H9 (cell line): ENCODE data around the gene PTRH1. TPM values are rescaled to one million over a fixed set of nuclear protein-coding genes. Genes with fewer than 3 reads are reported as not detected.
A peak's percentile ranks its signal among the peaks of the same experiment; 100 is the strongest.

Source experiments
- DNase-seq: peaks from one replicate; pipeline ENCODE4 v3.0.0-alpha.2; 2017
- H2AFZ ChIP-seq: one replicate; pipeline ENCODE4 v1.6.1; 2013; ENCODE audit warnings: mild to moderate bottlenecking, low read length, control low read depth, moderate library complexity
- H2AK5ac ChIP-seq: 2 replicates; pipeline ENCODE4 v1.6.1; 2013; ENCODE audit warnings: low read length, control low read depth, mixed read lengths; ENCODE audit not compliant: insufficient read length
- H2BK120ac ChIP-seq: one replicate; pipeline ENCODE4 v1.6.1; 2013; ENCODE audit warnings: low read depth, mild to moderate bottlenecking, low read length, control low read depth, inconsistent platforms; ENCODE audit not compliant: poor library complexity, severe bottlenecking
- H2BK12ac ChIP-seq: 2 replicates; pipeline ENCODE4 v1.6.1; 2013; ENCODE audit warnings: low read length, control low read depth, mixed read lengths, low read depth; ENCODE audit not compliant: insufficient read length
- H2BK15ac ChIP-seq: 2 replicates; pipeline ENCODE4 v1.6.1; 2013; ENCODE audit warnings: low read depth, low read length, control low read depth
- H2BK20ac ChIP-seq: one replicate; pipeline ENCODE4 v1.6.1; 2013; ENCODE audit warnings: low read depth, mild to moderate bottlenecking, low read length, control low read depth, inconsistent platforms; ENCODE audit not compliant: poor library complexity, severe bottlenecking
- H2BK5ac ChIP-seq: 2 replicates; pipeline ENCODE4 v1.6.1; 2013; ENCODE audit warnings: low read length, control low read depth, mixed read lengths; ENCODE audit not compliant: insufficient read length
- H3K14ac ChIP-seq: 2 replicates; pipeline ENCODE4 v1.6.1; 2013; ENCODE audit warnings: low read length, control low read depth; ENCODE audit not compliant: insufficient read depth
- H3K18ac ChIP-seq: 2 replicates; pipeline ENCODE4 v1.6.1; 2013; ENCODE audit warnings: low read depth, mild to moderate bottlenecking, mixed read lengths, low read length, control low read depth; ENCODE audit not compliant: insufficient read length
- H3K23ac ChIP-seq: 2 replicates; pipeline ENCODE4 v1.6.1; 2013; ENCODE audit warnings: low read length, control low read depth, mixed read lengths, low read depth; ENCODE audit not compliant: insufficient read length
- H3K23me2 ChIP-seq: 2 replicates; pipeline ENCODE4 v1.6.1; 2013; ENCODE audit warnings: low read depth, mild to moderate bottlenecking, mixed read lengths, low read length, control low read depth; ENCODE audit not compliant: insufficient read length, poor library complexity, severe bottlenecking
- H3K27ac ChIP-seq: 2 replicates; pipeline ENCODE4 v1.5.1; 2013; ENCODE audit warnings: low read length, control low read depth, mixed read lengths, low read depth; ENCODE audit not compliant: insufficient read length
- H3K27me3 ChIP-seq: 2 replicates; pipeline ENCODE4 v1.6.1; 2013; ENCODE audit warnings: low read length, control low read depth, inconsistent platforms; ENCODE audit not compliant: insufficient read depth
- H3K4ac ChIP-seq: 2 replicates; pipeline ENCODE4 v1.6.1; 2013; ENCODE audit warnings: low read depth, mild to moderate bottlenecking, control low read depth, inconsistent platforms, low read length, moderate library complexity
- H3K4me1 ChIP-seq: 2 replicates; pipeline ENCODE4 v1.6.1; 2013; ENCODE audit warnings: low read length, control low read depth, inconsistent platforms; ENCODE audit not compliant: insufficient read depth
- H3K4me2 ChIP-seq: 2 replicates; pipeline ENCODE4 v1.6.1; 2013; ENCODE audit warnings: low read length, control low read depth, mixed read lengths; ENCODE audit not compliant: insufficient read length, insufficient read depth
- H3K56ac ChIP-seq: 2 replicates; pipeline ENCODE4 v1.6.1; 2013; ENCODE audit warnings: low read depth, mild to moderate bottlenecking, mixed read lengths, low read length, control low read depth; ENCODE audit not compliant: insufficient read length
- H3K79me1 ChIP-seq: 2 replicates; pipeline ENCODE4 v1.6.1; 2013; ENCODE audit warnings: low read depth, mild to moderate bottlenecking, moderate library complexity, low read length, control low read depth, inconsistent platforms; ENCODE audit not compliant: insufficient read depth, poor library complexity, severe bottlenecking
- H3K79me2 ChIP-seq: 2 replicates; pipeline ENCODE4 v1.6.1; 2013; ENCODE audit warnings: low read length, control low read depth, inconsistent platforms; ENCODE audit not compliant: insufficient read depth
- H3K9ac ChIP-seq: 2 replicates; pipeline ENCODE4 v1.6.1; 2013; ENCODE audit warnings: low read length, control low read depth, mixed read lengths; ENCODE audit not compliant: insufficient read length; ENCODE audit errors: extremely low read depth
- H3K9me3 ChIP-seq: one replicate; pipeline ENCODE4 v1.6.1; 2013; ENCODE audit warnings: low read depth, low read length, inconsistent platforms; ENCODE audit not compliant: control insufficient read depth
- H3T11ph ChIP-seq: one replicate; pipeline ENCODE4 v1.6.1; 2013; ENCODE audit warnings: mild to moderate bottlenecking, low read length, control low read depth, inconsistent platforms
- H4K20me1 ChIP-seq: one replicate; pipeline ENCODE4 v1.6.1; 2013; ENCODE audit not compliant: control insufficient read depth, insufficient read length, insufficient read depth
- H4K5ac ChIP-seq: 2 replicates; pipeline ENCODE4 v1.6.1; 2013; ENCODE audit warnings: low read depth, mild to moderate bottlenecking, mixed read lengths, low read length, control low read depth; ENCODE audit not compliant: insufficient read length
- H4K8ac ChIP-seq: replicated peaks from 2 replicates; pipeline ENCODE4 v1.6.1; 2013; ENCODE audit warnings: low read length, control low read depth, mixed read lengths, low read depth; ENCODE audit not compliant: insufficient read length
- H4K91ac ChIP-seq: 2 replicates; pipeline ENCODE4 v1.6.1; 2013; ENCODE audit warnings: low read depth, mild to moderate bottlenecking, moderate library complexity, mixed read lengths, low read length, control low read depth; ENCODE audit not compliant: insufficient read length
- H3K27ac Mint-ChIP-seq, 3 experiments: 2 replicates in 2 of 3; 3 replicates in 1 of 3; pipeline ENCODE4 v1.8.0; 2020 to 2021; ENCODE audit warnings: mixed read lengths in 3 of 3, mild to moderate bottlenecking in 1 of 3, moderate library complexity in 1 of 3
- H3K27me3 Mint-ChIP-seq: 2 replicates; pipeline ENCODE4 v1.8.0; 2021; ENCODE audit warnings: low read depth, mild to moderate bottlenecking, moderate library complexity, mixed read lengths
- H3K36me3 Mint-ChIP-seq, 3 experiments: 2 replicates in 2 of 3; 3 replicates in 1 of 3; pipeline ENCODE4 v1.8.0; 2020 to 2021; ENCODE audit warnings: low read depth in 3 of 3, mixed read lengths in 3 of 3; ENCODE audit not compliant: insufficient read depth in 1 of 3
- H3K4me1 Mint-ChIP-seq, 2 experiments: 2 replicates each; pipeline ENCODE4 v1.8.0; 2020; ENCODE audit warnings: mixed read lengths in 2 of 2
- H3K4me3 Mint-ChIP-seq, 2 experiments: 2 replicates in 1 of 2; 3 replicates in 1 of 2; pipeline ENCODE4 v1.8.0; 2020 to 2021; ENCODE audit warnings: mild to moderate bottlenecking in 2 of 2, mixed read lengths in 2 of 2, moderate library complexity in 1 of 2
- H3K9me3 Mint-ChIP-seq, 2 experiments: 2 replicates in 1 of 2; 3 replicates in 1 of 2; pipeline ENCODE4 v1.8.0; 2020; ENCODE audit warnings: mild to moderate bottlenecking in 2 of 2, mixed read lengths in 2 of 2, moderate library complexity in 1 of 2
- CTCF ChIP-seq: fragments of 200-600 bp; sonication (generic); conservative IDR thresholded peaks from 3 replicates; pipeline ENCODE4 v1.8.0; 2021; ENCODE audit warnings: antibody characterized with exemption, mild to moderate bottlenecking
- WGBS: extraction: QIAGEN DNeasy Blood & Tissue Kit; methylation state at CpG from one replicate; pipeline ENCODE4 v1.1.7; 2013; ENCODE audit warnings: missing lambda C conversion rate, low lambda C conversion rate, mixed read lengths; ENCODE audit not compliant: insufficient read length; ENCODE audit errors: extremely low coverage; 5-methylcytosine and 5-hydroxymethylcytosine counted together
- total RNA-seq: library from RNA; stranded (reverse); gene quantifications from 2 replicates; pipeline ENCODE4 v1.2.1, GENCODE V29; 2021

The PTRH1 gene
- total RNA-seq, 1 experiment from 2014 or later: 10.9 TPM

GRCh38 chr9:127761061-127761460, 45.6 kb upstream of the PTRH1 start:
- 0 out of 5 replicates have a peak overlapping the region, but pooled peaks of 1 of the 2 experiments have one; percentile 11 for H3K4me3 Mint-ChIP-seq
- H3K27ac Mint-ChIP-seq: peak overlapping the region in 1 of 3 experiments; percentile 59; a peak in 1 of 7 replicates
- Histone ChIP-seq H3K9ac (no peak overlapping the region), H3K23ac (no peak overlapping the region), H4K20me1 (no peaks in the 10 kb centered on the region), H4K8ac (no peak overlapping the region), H2AFZ (no peak overlapping the region), H3K4me2 (no peak overlapping the region), H3K14ac (no peak overlapping the region), H3K4ac (no peak overlapping the region), H2BK12ac (no peak overlapping the region), H2BK20ac (no peak overlapping the region), H3K23me2 (no peaks in the 10 kb centered on the region), H4K5ac (no peak overlapping the region), H2AK5ac (no peak overlapping the region), H3K56ac (no peak overlapping the region), H2BK5ac (no peak overlapping the region), H4K91ac (no peak overlapping the region), H2BK120ac (no peak overlapping the region), H3K79me1 (no peaks in the 10 kb centered on the region), H3K79me2 (no peaks in the 10 kb centered on the region), H3K27me3 (no peaks in the 10 kb centered on the region; the same call in 1 of the 2 replicates), H3K18ac (no peak overlapping the region), H3K27ac (no peak overlapping the region), H2BK15ac (no peak overlapping the region), H3K9me3 (no peaks in the 10 kb centered on the region), H3K4me1 (peaks cover 7% of the 10 kb centered on the region; the same call in 1 of the 2 replicates), H3T11ph (no peak overlapping the region)
- no peaks in the 10 kb centered on the region for H3K36me3 Mint-ChIP-seq
- peaks cover 24% of the 10 kb centered on the region for H3K27me3 Mint-ChIP-seq
- DNase-seq: no peak
- H3K9me3 Mint-ChIP-seq: no peaks in the 10 kb centered on the region; a peak in 1 of 5 replicates
- no CpG with 5 or more reads among the region's 5 CpGs for WGBS
- H3K4me1 Mint-ChIP-seq: peaks cover 28 to 37% of the 10 kb centered on the region in 2 experiments
- TF ChIP-seq CTCF: no peak
